HL-60/S4 treated with retinoic acid at 250 ng/mL for 4 days and 3 days (cell line): ENCODE data around the gene TCOF1.

ENCODE experiments used
- in situ Hi-C: fragments of 300-500 bp; cut with MboI; formaldehyde crosslinking; loops from 2 replicates; pipeline ENCODE4 v1.7.0; 2022; ENCODE audit warnings: low sequenced_read_pairs

Gene TCOF1

DNA sequence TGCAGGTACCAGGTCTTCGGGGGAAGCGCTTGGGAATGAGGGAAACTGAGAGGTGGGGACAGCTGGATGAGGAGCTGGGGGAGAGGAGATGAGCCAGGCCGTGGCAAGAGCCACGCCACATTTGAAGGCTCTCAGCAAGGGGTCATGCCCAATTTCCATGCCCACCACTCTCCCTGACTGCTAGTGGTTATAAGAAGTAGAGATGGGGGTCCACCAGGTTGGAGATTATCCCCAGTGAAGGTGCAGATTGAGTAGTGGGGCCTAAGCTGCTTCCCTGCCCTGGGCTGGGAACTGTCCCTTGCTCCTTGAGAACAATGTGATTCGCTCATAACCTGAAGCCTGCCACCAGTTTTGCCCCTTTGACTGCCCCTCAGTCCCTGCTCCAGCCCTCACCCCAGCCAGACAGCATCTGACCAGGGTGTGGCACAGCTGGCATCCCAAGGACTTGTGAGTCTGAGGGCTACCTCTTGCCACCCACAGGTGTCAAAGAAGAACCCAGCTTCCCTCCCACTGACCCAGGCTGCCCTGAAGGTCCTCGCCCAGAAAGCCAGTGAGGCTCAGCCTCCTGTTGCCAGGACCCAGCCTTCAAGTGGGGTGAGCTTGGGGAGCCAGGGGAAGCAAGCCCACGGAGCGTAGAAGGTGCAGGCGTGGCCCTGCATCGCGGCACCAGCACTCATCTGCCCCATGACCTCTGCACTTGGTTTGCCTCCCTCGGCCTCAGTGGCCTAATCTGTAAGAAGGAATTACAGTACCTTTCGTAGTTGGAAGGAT, 33.8 kb downstream of the TCOF1 start:
- in situ Hi-C loops = no loop called here

DNA sequence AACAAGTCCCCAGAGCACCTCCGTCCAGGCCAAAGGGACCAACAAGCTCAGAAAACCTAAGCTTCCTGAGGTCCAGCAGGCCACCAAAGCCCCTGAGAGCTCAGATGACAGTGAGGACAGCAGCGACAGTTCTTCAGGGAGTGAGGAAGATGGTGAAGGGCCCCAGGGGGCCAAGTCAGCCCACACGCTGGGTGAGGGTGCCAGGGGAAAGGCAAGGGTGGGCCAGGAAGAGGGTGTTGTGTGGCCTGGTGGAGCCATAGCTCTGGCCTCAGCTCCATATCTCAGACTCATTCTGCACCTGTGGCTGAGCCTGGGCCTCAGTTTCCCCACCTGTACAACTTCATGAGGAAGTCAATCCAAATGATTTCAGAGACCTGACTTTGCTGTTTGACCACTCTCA, 34.5 kb downstream of the TCOF1 start:
- in situ Hi-C loops = no loop called here

DNA sequence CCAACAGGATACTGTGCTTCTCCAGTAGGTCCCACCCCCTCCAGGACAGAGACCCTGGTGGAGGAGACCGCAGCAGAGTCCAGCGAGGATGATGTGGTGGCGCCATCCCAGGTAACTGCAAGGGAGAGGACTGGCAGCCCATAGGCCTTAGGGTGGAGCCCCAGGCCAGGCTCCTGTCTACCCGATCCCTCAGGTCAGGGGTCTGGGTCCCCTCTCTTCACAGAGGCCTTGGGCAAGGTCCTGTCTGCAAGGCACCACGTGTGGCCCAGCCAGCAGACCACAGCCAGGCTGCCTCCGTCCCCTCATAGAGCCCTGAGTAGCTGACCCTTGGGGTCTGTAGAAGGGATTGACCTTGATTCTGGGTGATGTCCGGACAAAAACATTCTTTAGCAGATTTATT, 35.2 kb downstream of the TCOF1 start:
- in situ Hi-C loops = no loop called here

DNA sequence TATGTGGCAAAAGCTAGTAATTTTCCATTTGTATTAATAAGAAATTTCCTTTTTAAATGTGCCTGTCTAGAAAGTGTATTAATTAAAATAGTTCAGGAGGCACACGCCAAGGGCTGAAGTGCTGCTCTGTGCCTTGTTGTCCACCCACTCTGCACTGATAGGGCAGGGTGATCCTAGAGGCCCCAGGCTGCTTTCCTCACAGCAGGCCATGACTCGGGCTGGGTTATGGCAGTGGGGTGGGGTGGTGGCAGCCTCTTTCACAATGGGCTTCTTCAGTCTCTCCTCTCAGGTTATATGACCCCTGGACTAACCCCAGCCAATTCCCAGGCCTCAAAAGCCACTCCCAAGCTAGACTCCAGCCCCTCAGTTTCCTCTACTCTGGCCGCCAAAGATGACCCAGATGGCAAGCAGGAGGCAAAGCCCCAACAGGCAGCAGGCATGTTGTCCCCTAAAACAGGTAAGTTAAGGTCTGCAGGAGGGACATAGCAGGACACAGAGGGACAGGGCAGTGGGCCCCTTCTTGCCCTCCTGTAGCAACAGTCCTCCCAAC, 35.7 kb downstream of the TCOF1 start:
- in situ Hi-C loops = no loop called here

DNA sequence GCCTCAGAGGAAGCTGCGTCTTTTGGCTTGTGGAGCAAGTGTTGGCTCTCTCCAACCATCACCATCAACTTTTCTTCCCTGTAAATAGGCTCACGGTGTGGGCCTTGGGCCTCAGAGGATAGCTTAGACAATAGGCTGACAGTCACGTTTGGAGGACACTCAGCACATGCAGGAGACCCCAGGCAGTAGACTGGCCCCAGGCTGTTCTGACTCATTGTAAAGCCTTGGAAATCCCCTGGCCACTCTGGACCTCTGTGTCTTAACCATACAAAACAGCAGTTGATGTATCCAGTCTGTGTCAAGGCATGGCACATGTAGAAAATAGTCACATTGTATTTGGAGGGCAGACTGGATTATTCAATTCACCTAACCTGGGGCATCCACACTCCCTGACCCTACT, 36.6 kb downstream of the TCOF1 start:
- in situ Hi-C loops = no loop called here

DNA sequence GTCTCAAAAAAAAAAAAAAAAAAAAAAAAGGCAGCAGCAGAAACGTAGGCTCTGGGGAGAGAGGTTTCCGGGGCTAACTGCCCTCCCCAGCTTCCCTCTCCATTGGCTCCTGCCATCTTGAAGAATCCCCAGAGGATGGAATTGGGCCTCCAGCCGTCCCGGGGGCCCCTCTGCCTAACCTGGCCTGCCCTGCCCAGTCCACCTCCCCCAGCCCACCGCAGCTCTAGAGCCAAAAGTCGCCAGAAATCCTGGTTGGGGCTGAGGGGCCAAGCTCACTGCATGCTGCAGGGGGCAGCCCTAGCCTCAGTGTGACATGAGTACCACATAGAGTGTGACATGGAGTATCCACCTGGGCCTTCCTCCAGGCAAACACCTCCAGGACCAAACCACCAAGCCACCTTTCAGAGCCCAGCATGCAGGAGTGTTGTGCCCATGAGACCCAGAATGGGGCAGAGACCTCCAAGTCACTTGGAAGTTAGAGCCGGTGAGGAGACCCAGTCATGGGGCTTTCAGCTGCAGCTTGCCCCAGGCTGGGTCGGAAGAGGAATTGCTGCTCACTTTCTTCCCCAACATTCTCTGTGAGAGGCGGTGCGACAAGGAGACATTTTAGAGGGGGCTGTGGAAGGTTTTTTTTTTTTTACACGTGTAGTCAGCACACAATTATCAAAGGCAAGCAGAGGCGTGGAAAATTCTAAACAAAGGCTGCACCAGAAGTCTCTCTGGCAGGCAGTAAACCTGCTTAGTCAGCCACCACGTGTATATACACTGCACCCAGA, 37.6 kb downstream of the TCOF1 start:
- in situ Hi-C loops = no loop called here

DNA sequence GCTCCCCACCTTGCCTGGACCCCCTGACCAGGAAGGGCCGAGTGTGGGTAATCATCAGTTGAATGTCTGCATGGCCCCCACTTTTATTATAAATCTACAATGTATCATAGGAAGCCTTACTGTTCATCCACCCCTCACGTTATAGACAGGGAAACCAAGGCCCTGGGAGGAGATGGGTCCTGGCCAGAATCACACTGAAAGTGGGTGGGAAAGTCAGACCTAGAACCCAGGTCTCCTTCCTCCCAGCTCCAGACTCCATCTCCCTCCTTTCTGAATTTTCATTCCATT, 38.1 kb downstream of the TCOF1 start:
- in situ Hi-C loops = no loop called here

DNA sequence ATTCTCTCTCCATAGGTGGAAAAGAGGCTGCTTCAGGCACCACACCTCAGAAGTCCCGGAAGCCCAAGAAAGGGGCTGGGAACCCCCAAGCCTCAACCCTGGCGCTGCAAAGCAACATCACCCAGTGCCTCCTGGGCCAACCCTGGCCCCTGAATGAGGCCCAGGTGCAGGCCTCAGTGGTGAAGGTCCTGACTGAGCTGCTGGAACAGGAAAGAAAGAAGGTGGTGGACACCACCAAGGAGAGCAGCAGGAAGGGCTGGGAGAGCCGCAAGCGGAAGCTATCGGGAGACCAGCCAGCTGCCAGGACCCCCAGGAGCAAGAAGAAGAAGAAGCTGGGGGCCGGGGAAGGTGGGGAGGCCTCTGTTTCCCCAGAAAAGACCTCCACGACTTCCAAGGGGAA, 38.8 kb downstream of the TCOF1 start:
- in situ Hi-C loops = no loop called here

DNA sequence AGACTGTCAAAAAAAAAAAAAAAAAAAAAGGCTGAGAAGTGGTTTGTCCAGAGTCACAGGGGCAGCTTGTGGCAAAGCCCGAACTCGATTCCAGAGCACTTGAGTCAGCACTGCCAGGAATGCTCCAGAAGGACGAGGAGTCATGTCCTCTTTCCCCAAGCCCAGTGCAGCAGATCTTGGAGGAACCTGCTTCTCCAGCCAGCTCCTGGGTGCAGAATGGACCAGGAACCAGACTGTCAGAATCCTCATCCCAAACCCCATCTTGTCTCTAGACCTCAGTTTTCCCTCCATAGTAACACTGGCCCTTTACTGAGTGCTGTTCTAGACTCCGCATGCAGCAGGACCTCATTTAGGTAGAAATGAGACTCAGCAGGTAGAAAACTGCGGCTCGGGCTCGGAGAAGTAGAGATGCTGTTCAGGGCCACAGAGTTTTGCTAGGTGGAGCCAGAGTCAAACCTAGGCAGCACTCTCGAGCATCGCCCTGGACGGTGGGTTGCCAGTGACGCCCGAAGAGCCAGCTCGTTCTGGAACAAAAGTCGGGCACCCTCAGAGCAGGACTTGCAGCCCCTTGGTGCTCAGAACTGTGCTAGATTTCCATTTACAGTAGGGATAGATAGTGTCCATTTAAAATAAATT, 39.8 kb downstream of the TCOF1 start:
- in situ Hi-C loops = no loop called here

DNA sequence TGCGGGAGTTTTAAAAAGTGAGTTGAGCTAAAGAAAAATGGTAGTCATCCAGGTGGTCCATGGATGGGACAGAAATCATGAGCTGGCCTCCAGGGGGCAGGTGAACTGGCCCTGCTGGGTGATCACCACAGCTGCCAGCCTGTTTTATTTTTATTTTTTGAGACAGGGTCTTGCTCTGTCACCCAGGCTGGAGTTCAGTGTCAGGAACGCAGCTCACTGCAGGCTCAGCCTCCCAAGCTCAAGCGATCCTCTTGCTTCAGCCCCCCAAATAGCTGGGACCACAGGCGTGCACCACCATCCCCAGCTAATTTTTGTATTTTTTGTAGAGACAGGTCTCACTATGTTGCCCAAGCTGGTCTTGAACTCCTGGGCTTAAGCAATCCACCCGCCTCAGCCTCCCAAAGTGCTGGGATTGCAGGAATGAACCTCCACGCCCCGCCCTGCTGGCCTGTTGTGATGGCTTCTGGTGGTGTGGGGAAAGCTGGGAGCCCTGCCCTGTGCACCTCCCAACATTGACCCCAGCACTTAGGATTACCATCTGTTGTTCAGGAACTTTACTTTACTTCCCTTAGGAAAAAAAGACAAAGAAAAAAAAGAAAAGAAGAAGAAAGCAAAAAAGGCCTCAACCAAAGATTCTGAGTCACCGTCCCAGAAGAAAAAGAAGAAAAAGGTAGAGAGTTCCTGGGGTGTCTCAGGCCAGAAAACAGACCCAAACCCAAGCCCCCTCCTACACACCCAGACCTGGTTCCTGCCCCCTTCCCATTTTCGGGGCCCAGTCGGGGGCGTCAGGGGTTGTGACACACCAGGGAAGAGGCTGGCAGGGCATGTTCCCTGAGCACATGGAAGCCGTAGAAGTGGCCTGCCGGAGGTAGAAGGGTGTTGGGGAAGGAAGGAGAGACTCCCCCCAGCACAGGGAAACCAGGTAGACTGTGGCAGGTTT, 40.6 kb downstream of the TCOF1 start:
- in situ Hi-C loops = no loop called here

DNA sequence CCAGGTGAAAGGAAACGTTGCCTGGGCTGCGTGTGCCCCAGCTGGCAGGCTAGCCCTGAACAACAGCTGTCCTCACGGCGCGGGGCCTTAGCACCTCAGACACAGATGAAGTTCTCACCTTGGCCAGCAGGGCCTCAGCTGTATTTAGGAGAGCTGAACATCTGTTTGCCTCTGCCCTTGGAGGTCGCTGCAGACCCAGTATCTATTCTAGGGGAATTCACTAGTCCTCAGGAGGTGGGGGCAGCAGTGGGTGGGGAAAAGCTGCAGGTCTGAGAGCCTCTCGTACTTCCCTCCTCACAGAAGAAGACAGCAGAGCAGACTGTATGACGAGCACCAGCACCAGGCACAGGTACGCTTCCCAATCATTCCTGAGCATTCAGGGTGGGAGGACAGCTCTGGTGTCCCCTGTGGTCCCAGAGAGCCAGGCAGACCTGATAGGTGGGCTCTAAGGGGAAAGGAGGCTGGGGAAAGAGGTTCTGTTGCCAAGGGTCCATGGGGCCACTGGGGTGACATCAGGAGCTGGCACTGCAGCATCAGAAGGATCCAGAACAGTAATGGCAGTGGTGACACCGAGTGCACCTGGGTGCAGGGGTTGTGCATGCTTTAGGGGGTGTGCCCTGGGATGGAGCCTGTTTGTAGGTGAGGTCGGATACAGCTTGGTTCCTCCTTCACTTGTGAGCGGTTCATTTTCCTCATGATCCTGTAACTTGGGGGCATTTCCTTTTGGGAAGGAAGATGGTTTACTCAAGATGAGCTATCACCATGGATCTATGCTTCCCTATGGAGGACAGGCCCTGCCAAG, 41.4 kb downstream of the TCOF1 start:
- in situ Hi-C loops = no loop called here

DNA sequence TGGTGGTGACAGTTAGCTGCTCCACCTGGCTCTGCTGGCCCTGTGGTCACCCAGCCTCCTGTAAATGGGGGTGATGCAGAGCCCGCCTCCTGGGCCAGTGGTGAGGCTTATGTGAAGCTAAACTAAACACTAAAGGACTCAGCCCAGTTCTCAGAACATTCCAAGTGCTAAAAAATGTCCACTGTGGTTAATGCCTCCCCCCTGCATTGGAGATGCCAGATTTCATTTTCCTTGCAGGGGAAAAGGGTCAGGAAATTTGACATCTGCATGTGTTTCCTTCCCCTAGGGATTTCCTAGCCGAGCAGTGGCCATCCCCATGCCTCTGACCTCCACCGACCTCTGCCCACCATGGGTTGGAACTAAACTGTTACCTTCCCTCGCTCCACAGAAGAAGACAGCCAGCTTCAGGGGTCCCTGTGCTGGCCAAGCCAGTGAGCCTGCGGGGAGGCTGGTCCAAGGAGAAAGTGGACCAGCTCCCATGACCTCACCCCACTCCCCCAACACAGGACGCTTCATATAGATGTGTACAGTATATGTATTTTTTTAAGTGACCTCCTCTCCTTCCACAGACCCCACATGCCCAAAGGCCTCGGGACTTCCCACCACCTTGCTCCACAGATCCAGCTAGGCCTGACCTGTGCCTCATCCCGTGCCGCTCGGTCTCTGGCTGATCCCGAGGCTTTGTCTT, 42.2 kb downstream of the TCOF1 start:
- in situ Hi-C loops = no loop called here

DNA sequence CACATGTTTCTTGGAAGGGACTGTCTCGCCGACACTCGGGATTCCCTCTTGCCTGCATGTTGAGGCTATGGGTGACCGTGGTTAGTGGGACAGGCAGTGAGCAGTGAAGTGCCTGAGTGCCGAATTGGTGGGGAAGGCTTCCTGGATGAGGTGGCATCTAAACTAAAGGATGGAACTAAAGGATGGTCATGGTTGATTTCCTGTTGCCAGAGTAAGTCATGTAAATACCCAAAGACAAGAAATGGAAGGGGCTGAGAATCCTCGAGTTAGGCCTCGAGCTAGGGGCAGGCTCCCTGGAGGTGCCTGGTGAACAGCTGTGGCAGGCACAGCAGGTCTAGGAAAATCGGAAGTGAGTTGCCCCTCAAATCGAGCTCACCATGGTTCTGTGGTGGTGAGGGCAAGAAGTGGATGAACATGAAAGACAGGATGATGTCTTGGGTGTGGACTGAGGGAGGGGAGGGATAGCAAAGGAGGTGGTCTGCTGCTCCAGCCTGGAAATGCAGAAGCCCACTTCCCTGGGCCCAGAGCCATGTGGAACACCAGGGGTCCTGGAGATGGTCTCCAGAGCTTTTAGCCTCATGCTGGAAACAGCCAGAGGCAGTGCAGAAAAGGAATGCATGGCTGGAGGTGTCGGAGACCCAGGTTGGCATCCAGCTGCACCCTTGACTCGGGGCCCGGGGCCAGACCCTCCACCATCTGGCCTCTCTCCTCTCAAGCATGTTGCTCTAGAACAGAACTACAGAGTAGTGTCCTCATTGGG, 43.0 kb downstream of the TCOF1 start:
- in situ Hi-C loops = no loop called here

DNA sequence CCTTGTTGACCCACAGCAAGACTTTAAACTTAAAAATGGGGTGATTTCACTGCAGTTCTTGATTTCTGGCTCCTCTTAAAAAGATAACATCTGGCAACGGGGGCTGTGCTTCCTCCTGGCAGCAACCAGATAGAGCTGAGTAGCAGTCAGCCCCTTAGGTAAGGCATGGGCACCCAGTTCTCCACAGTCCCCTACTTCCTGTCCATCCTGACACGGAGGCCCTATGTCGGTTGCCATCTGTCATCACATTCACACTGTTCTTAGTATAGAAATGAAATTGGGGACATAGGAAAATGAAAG, 43.5 kb downstream of the TCOF1 start:
- in situ Hi-C loops = no loop called here

DNA sequence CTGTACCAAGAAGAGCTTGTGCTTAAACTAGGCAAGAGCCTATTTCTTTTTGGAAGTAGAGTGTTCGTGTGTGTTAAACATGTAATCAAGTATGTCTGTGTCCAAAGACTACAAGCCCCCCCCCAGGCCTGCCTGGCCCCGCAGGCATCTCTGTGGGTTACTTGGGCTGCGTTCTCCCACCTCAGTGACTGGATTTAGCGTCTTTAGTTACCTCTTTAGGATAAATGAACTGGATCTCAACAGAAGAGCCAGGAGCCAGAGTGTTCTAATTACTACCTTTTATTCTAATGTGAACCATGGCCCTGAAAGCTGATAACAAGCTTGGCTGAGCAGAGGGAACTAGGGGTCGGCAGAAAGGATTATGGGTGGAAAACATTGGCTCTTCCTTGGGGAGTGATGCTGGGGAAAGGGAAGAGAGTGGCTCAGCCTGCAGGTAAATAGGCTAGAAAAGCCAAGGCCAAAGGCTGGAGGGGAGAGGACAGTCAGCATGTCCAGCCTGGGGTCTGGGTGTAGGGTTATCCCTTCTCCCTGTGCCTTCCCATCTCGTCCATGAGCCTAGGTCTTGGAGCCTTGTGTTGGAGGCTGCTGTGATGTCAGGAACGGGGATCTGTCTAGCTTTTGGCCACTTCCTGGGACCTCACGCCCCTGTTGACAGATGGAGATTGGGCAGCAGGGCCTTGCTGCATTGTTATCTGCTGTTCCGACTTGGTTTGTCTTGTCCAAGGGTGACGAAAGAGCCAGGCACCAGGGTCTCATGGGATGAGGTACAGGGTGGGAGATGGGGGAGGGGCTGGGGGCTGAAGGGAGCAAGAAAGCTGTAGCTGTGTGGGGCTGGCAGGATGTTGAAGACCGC, 44.1 kb downstream of the TCOF1 start:
- in situ Hi-C loops = no loop called here

DNA sequence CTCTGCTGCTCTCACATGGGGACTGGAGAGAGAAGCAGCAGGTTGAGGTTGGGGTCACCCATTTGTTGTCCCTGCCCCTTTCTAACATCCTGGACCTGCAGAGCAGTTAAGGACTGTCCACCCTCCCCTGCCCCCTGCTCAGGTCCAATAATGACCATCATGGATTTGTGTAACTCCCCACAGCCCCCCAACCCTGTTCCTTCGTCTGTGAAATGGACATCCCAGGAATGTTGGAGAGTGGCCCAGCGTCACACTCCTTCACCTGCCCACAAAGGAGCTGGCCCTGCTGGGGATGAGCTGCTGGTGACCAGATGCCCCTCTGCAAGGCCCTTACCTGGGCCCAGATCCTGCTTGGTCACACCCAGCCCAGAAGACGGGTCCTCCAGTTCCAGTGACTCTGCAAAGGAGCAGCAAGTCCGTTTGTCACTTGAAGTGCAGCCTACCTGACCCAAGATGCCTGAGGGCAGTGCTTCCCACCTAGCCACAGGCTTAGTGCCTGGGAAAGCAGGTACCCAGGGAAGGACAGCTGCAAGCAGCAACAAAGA, 44.8 kb downstream of the TCOF1 start:
- in situ Hi-C loops = no loop called here

DNA sequence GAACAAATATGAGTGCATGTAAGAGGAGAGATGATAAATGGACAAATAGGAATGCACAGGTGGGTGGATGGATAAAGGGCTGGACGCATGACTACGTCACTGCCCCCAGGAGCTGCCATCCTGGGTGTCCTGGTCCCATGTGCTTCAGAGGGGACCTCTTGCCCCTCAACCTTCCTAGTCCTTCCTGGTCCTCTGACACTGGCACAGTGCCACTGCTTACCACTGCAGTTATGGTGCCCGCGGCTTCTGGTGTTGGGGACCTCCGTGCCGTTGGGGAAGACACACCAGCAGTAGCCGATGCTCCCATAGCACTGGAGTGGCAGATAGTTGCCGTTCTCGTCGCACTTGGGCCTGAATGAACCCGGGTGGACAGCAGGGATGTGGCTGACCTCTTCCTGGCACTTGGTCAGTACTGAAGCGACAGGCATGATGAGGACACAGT, 45.4 kb downstream of the TCOF1 start:
- in situ Hi-C loops = no loop called here

DNA sequence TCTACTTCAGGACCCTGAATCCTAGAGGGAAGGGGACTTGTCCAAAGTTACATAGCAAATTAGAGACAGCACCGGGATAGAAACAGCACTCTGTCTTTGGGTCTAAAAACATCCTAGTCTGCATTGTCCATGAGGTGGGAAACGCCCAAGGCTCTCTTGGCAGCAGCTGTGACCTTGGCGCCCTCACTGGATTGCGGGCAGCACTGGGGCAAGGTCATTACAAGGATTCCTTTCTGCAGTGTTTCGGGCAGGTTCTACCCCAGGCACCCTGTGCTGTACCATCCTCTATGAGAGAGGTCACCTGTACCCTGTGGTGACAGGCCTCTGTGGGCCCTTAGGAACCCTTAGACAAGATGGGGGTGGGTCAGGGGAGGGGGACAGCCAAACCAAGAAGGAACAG, 46.6 kb downstream of the TCOF1 start:
- in situ Hi-C loops = no loop called here
